Suprapubic skin (tissue), 4 donors: Measurements from ENCODE around the gene CDK1. TPM values are rescaled to one million over a fixed set of nuclear protein-coding genes. Genes with fewer than 3 reads are reported as not detected.

ENCODE experiments used
- DNase-seq, 2 donors: peaks; one replicate each; pipeline ENCODE4 v3.0.0-alpha.2; 2019; ENCODE audit warnings: low spot score in 2 of 2
- H3K27ac ChIP-seq: fragments of 200-600 bp; sonication (generic); one replicate; pipeline ENCODE4 v1.5.1; 2019
- H3K27me3 ChIP-seq: fragments of 200-600 bp; sonication (generic); one replicate; pipeline ENCODE4 v1.5.1; 2019
- H3K36me3 ChIP-seq: fragments of 200-600 bp; sonication (generic); one replicate; pipeline ENCODE4 v1.5.1; 2019
- H3K4me1 ChIP-seq: fragments of 200-600 bp; sonication (generic); one replicate; pipeline ENCODE4 v1.5.1; 2019
- H3K4me3 ChIP-seq: fragments of 200-600 bp; sonication (generic); one replicate; pipeline ENCODE4 v1.5.1; 2019; ENCODE audit warnings: mild to moderate bottlenecking
- H3K9me3 ChIP-seq: fragments of 200-600 bp; sonication (generic); one replicate; pipeline ENCODE4 v1.5.1; 2019
- EP300 ChIP-seq: sonication (generic); formaldehyde crosslinking; IDR thresholded peaks from one replicate; pipeline ENCODE4 v1.6.1; 2017; ENCODE audit warnings: antibody characterized with exemption
- POLR2A ChIP-seq, 2 donors: fragments of 450-650 bp; IDR thresholded peaks; one replicate each; pipeline ENCODE4 v1.6.1; 2017; ENCODE audit warnings: antibody characterized with exemption in 2 of 2, mild to moderate bottlenecking in 2 of 2, moderate library complexity in 2 of 2
- POLR2AphosphoS5 ChIP-seq, 3 donors: sonication (generic); formaldehyde crosslinking; IDR thresholded peaks; one replicate each; pipeline ENCODE4 v1.6.1; 2017; ENCODE audit warnings: antibody characterized with exemption in 3 of 3
- WGBS: methylation state at CpG from one replicate; pipeline ENCODE4 v1.1.5; 2018; 5-methylcytosine and 5-hydroxymethylcytosine counted together
- total RNA-seq, 4 donors: library from RNA; depleted of rRNA; stranded (reverse); fragments of >200 nt; gene quantifications; one replicate each; pipeline ENCODE4 v1.1.0, GENCODE V29; 2016
- TF ChIP-seq, protein P1 (sequence below), 2 donors: fragments of 200-600 bp in 1 of 2; fragments of 450-650 bp in 1 of 2; sonication (generic) in 1 of 2; IDR thresholded peaks; one replicate each; pipeline ENCODE4 v1.5.1; 2016 to 2019; ENCODE audit warnings: antibody characterized with exemption in 2 of 2, mild to moderate bottlenecking in 1 of 2, moderate library complexity in 1 of 2

Gene CDK1
- total RNA-seq, 4 donors from 2014 or later: 4.8 to 14.3 (median 8.6) TPM

DNA sequence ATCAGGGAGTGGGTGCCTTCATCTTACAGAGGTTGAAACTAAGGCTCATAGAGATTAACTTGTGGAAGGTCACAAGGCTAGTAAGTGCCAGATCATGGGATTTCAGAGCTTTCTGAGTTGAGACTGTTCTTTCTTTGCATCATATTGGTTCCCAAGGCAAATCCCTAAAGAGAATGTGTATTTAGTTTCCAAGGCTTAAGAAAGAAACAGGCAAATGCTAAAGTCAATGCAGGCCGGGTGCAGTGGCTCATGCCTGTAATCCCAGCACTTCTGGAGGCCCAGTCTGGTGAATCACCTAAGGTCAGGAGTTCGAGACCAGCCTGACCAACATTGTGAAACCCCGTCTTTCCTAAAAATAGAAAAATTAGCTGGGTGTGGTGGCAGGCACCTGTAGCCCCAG is 19.8 kb downstream of the CDK1 start:
- Histone ChIP-seq H3K36me3 (no peaks in the 10 kb centered on the region), H3K27me3 (no peaks in the 10 kb centered on the region), H3K4me1 (peaks cover 16% of the 10 kb centered on the region), H3K4me3 (no peak overlapping the region), H3K9me3 (no peaks in the 10 kb centered on the region), H3K27ac (no peak overlapping the region)
- no peak for DNase-seq
- WGBS: 93% methylated on average over 3 of the region's 3 CpGs
- TF ChIP-seq, protein P1, sequence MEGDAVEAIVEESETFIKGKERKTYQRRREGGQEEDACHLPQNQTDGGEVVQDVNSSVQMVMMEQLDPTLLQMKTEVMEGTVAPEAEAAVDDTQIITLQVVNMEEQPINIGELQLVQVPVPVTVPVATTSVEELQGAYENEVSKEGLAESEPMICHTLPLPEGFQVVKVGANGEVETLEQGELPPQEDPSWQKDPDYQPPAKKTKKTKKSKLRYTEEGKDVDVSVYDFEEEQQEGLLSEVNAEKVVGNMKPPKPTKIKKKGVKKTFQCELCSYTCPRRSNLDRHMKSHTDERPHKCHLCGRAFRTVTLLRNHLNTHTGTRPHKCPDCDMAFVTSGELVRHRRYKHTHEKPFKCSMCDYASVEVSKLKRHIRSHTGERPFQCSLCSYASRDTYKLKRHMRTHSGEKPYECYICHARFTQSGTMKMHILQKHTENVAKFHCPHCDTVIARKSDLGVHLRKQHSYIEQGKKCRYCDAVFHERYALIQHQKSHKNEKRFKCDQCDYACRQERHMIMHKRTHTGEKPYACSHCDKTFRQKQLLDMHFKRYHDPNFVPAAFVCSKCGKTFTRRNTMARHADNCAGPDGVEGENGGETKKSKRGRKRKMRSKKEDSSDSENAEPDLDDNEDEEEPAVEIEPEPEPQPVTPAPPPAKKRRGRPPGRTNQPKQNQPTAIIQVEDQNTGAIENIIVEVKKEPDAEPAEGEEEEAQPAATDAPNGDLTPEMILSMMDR (IDR thresholded peaks at IDR 0.05): no peak
- TF ChIP-seq EP300 (no peak), POLR2AphosphoS5 (IDR thresholded peaks at IDR 0.05) (no peak), POLR2A (IDR thresholded peaks at IDR 0.05) (no peak)

DNA sequence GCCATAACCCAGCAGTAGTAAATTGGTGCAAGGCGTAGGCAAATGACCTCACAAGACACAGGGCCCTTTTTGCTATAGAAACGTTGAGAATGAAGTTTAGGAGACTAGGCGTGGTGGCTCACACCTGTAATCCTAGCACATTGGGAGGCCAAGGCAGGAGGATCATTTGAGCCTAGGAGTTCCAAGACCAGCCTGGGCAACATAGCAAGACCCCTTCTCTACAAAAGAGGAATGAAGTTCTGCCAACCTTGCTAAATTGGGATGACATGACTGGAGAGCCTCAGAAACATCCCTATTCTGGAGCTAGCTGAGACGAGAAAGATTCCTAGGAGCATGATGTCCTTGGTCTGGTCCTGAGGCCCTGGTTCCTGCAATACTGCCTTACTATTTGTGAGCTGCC is 20.6 kb downstream of the CDK1 start:
- no peak for DNase-seq
- Histone ChIP-seq H3K4me1 (peaks cover 18% of the 10 kb centered on the region), H3K27ac (no peak overlapping the region), H3K36me3 (no peaks in the 10 kb centered on the region), H3K4me3 (no peak overlapping the region), H3K9me3 (no peaks in the 10 kb centered on the region), H3K27me3 (no peaks in the 10 kb centered on the region)
- WGBS: 81% methylated on average over 4 of the region's 4 CpGs
- TF ChIP-seq POLR2AphosphoS5 (IDR thresholded peaks at IDR 0.05): no peak
- TF ChIP-seq, protein P1 (IDR thresholded peaks at IDR 0.05): no peak
- no peak for TF ChIP-seq POLR2A (IDR thresholded peaks at IDR 0.05)
- no peak for TF ChIP-seq EP300

DNA sequence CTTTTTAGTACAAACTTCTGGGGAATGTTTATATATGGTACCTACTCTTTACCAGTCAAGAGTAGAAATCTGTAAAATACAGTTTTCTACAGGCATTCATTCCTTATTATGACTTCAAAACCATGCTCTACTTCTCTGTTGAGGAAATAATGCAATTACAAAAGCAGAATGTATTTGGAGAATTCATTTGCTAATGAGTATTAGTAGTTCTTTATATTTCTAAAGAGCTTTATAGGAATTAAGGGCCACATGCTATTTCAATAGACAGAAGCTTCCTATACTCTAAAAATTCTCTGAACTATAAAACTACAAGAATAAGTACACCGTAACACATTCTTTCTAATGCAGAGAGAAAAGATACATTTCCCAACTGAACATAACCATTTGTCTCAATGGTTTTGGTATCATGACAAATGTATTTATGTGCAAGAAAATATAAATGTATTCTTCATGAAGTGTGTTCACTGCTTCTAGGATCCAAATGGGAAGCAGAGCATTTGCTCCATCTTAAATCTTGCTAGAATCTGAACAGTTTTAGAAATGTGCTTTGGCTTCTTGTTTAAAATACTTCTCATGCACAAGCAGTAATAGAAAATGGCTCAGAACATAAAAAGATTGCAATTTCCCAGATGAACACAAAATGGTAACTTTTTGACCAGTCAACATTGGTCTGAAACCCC is 21.8 kb downstream of the CDK1 start:
- no peak for DNase-seq
- Histone ChIP-seq H3K27ac (no peak overlapping the region), H3K4me3 (no peak overlapping the region), H3K4me1 (peaks cover 18% of the 10 kb centered on the region), H3K36me3 (no peaks in the 10 kb centered on the region), H3K9me3 (no peaks in the 10 kb centered on the region), H3K27me3 (no peaks in the 10 kb centered on the region)
- no peak for TF ChIP-seq POLR2A (IDR thresholded peaks at IDR 0.05)
- TF ChIP-seq, protein P1 (IDR thresholded peaks at IDR 0.05): no peak
- no peak for TF ChIP-seq POLR2AphosphoS5 (IDR thresholded peaks at IDR 0.05)
- no peak for TF ChIP-seq EP300
- WGBS: 98% methylated on average over 1 of the region's 1 CpG

DNA sequence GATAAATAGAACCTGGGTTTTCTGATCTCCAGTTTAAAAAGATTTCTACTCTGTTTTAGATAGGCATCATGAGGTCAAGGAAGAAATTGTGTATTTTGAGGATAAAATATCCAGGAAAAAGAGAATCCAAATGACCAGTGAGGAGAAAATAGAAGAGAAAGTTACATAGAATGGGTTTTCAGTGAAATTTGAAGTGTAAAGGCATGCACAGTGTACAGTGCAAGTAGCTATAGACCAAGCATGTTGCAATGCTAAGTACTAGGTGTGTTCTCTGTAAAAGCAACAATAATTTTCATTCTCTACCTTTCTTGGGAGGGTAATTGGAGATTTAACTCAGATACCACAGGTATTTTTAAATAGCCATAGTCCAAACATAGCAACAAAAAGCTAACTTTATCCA is 22.6 kb downstream of the CDK1 start:
- no peaks in the 10 kb centered on the region for H3K36me3 ChIP-seq
- no peak overlapping the region for H3K4me3 ChIP-seq
- H3K27ac ChIP-seq: no peak overlapping the region
- H3K9me3 ChIP-seq: no peaks in the 10 kb centered on the region
- DNase-seq: no peak
- peaks cover 18% of the 10 kb centered on the region for H3K4me1 ChIP-seq
- no peaks in the 10 kb centered on the region for H3K27me3 ChIP-seq
- TF ChIP-seq, protein P1 (IDR thresholded peaks at IDR 0.05): no peak
- TF ChIP-seq POLR2A (IDR thresholded peaks at IDR 0.05) (no peak), POLR2AphosphoS5 (IDR thresholded peaks at IDR 0.05) (no peak)

DNA sequence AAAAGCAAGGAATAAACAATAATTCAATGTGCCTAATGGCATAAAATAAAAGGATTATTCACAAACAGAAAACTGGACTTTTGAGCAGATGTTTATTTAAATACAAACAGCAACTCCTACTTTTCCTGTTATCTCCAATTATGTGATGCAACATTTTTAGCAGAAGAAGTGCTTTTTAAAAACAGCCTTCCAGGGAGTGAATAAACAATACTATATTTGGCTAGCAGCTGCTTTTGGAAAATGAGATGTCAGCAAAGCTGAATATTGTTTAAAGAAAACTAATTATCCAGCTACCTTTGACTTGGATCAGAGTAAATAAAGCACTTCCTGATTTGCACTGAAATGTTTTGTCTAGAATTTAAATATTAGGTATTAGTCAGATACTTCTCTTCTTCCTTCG is 23.2 kb downstream of the CDK1 start:
- no peak overlapping the region for H3K27ac ChIP-seq
- TF ChIP-seq POLR2A (IDR thresholded peaks at IDR 0.05): no peak
- TF ChIP-seq EP300: no peak
- no peak for TF ChIP-seq POLR2AphosphoS5 (IDR thresholded peaks at IDR 0.05)
- TF ChIP-seq, protein P1 (IDR thresholded peaks at IDR 0.05): no peak

More for the DNA sequence above, 23.2 kb downstream of the CDK1 start:
- no peaks in the 10 kb centered on the region for H3K36me3 ChIP-seq
- no peak for DNase-seq
- H3K9me3 ChIP-seq: no peaks in the 10 kb centered on the region
- no peaks in the 10 kb centered on the region for H3K27me3 ChIP-seq
- no peak overlapping the region for H3K4me3 ChIP-seq
- peaks cover 18% of the 10 kb centered on the region for H3K4me1 ChIP-seq
- 59% methylated on average over 1 of the region's 1 CpG for WGBS
